Heart right ventricle (tissue), 16 donors: ENCODE measurements around the gene PVR. TPM values are rescaled to one million over a fixed set of nuclear protein-coding genes. Genes with fewer than 3 reads are reported as not detected.

Source experiments
- ATAC-seq, 8 donors: fragments of 200-7000 bp; cut with Tn5 transposase; one replicate each; pipeline ENCODE4 v1.9.1; 2020; ENCODE audit warnings: mild to moderate bottlenecking in 8 of 8, moderate library complexity in 8 of 8, moderate number of reproducible peaks in 1 of 8
- DNase-seq, 2 donors: peaks; one replicate each; pipeline ENCODE4 v3.0.0-alpha.2; 2020
- H3K27ac ChIP-seq, 10 donors: fragments of 200-600 bp; sonication (generic) in 2 of 10; one replicate each; pipeline versions ENCODE4 v1.5.0 to v1.8.0; 2020 to 2022; ENCODE audit warnings: mild to moderate bottlenecking in 3 of 10
- H3K27me3 ChIP-seq, 7 donors: fragments of 200-600 bp; one replicate each; pipeline ENCODE4 v1.8.0; 2021 to 2022; ENCODE audit warnings: mild to moderate bottlenecking in 2 of 7
- H3K36me3 ChIP-seq, 9 donors: fragments of 200-600 bp; sonication (generic) in 1 of 9; one replicate each; pipeline versions ENCODE4 v1.5.0 to v1.8.0; 2020 to 2022; ENCODE audit warnings: mild to moderate bottlenecking in 2 of 9
- H3K4me1 ChIP-seq, 9 donors: fragments of 200-600 bp; sonication (generic) in 1 of 9; one replicate each; pipeline versions ENCODE4 v1.5.0 to v1.8.0; 2020 to 2022; ENCODE audit warnings: mild to moderate bottlenecking in 4 of 9
- H3K4me3 ChIP-seq, 10 donors: fragments of 200-600 bp; sonication (generic) in 2 of 10; one replicate each; pipeline versions ENCODE4 v1.5.0 to v1.8.0; 2020 to 2022; ENCODE audit warnings: mild to moderate bottlenecking in 7 of 10, moderate library complexity in 2 of 10
- H3K9me3 ChIP-seq, 11 donors: fragments of 200-600 bp in 10 of 11; sonication (generic) in 2 of 11; one replicate each; pipeline versions ENCODE4 v1.5.0 to v1.8.0; 2013 to 2022; ENCODE audit warnings: mild to moderate bottlenecking in 2 of 11, control low read depth in 1 of 11, moderate library complexity in 1 of 11
- WGBS, 2 donors: extraction: QIAGEN DNeasy Blood & Tissue Kit; methylation state at CpG; one replicate each; pipeline ENCODE4 v1.1.7; 2013; ENCODE audit warnings: inconsistent platforms in 1 of 2; 5-methylcytosine and 5-hydroxymethylcytosine counted together
- intact Hi-C, 10 donors: fragments of 100-400 bp; cut with DNase I; formaldehyde crosslinking; loops; one replicate each; pipeline versions ENCODE4 v1.11.1 to v1.14.2; 2022
- polyA plus RNA-seq, 2 donors: library from polyadenylated mRNA; stranded (reverse); fragments of 200-250 nt; gene quantifications; one replicate each; pipeline ENCODE4 v1.2.3, GENCODE V29; 2013
- total RNA-seq, 10 donors: library from RNA; stranded (reverse); fragmentation: NEBNext Ultra II Directional in 3 of 10; extraction: Animal tissue kit (Norgen Biotek cat#: 25700) in 3 of 10; gene quantifications; one replicate each; pipeline versions ENCODE4 v1.2.1 to v1.2.4, GENCODE V29; 2021 to 2023
- TF ChIP-seq, protein P1 (sequence below), 9 donors: fragments of 200-600 bp; sonication (generic) in 2 of 9; IDR thresholded peaks; one replicate each; pipeline versions ENCODE4 v1.5.0 to v1.8.0; 2021 to 2022; ENCODE audit warnings: antibody characterized with exemption in 9 of 9, mild to moderate bottlenecking in 5 of 9, moderate library complexity in 1 of 9
- donor health status: Arrhythmogenic right ventricular cardiomyopathy.
- donor health status: ischemic (EF 13 %, LVEDD 7.1; RV severe dilation, severe dysfunction).
- donor health status: healthy with polysubstance abuse.
- donor health status: DM: no; HTN: yes; CAD: no.
- donor health status: DM: no; HTN: no; CAD: no.
- donor health status: ischemic (EF 25% LVEDD 6.9; RV normal size, moderate dysfunction).
- donor health status: ischemic (EF 25% LVEDD 5.7; RV mildly dilated, moderate dysfunction).
- donor health status: healthy.
- donor health status: DM: yes; HTN: yes; CAD: no.
- donor health status: Ischemic cardiomyopathy.
- donor health status: ischemic (EF 35%, LVEDD 5.7; RV mildly dilated, moderate dysfunction).
- donor health status: nonischemic (EF 11% LVEDD 7.7; RV severe dilation, severe dysfunction).
- donor health status: DM: yes; HTN: yes; CAD: no.
- donor health status: PGD.
- donor health status: ischemic (EF 29% LVEDD 5.4; RV normal size, mild dysfunction).
- donor health status: nonischemic (EF 23%, LVEDD 6.1; RV moderate dilation, normal function).

Gene PVR
- total and polyA plus RNA-seq, 12 donors = 38.3 to 108 (median 43.4) TPM

DNA sequence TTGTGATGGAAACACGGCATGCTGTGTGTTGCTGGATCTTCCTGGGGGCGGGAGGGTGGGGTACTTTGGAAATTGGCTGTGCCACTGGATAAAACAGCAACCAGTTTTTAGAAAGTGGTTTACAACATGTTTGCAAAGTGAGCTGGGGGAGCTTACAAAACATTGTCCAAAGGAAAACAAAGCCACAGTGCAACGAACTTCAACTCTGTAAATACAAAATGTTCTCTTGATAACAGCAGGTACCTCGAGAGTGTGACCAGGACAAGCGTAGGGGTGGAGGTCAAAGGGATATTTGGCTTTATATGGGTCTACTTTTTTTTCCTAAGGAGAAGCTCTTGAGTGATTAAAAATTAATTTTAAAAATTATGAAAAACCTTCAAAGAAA is 27.9 kb upstream of the PVR start:
- TF ChIP-seq, protein P1, sequence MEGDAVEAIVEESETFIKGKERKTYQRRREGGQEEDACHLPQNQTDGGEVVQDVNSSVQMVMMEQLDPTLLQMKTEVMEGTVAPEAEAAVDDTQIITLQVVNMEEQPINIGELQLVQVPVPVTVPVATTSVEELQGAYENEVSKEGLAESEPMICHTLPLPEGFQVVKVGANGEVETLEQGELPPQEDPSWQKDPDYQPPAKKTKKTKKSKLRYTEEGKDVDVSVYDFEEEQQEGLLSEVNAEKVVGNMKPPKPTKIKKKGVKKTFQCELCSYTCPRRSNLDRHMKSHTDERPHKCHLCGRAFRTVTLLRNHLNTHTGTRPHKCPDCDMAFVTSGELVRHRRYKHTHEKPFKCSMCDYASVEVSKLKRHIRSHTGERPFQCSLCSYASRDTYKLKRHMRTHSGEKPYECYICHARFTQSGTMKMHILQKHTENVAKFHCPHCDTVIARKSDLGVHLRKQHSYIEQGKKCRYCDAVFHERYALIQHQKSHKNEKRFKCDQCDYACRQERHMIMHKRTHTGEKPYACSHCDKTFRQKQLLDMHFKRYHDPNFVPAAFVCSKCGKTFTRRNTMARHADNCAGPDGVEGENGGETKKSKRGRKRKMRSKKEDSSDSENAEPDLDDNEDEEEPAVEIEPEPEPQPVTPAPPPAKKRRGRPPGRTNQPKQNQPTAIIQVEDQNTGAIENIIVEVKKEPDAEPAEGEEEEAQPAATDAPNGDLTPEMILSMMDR (IDR thresholded peaks at IDR 0.05) = no peak
- intact Hi-C loops = no loop called here
- DNase-seq = no peak
- Histone ChIP-seq H3K4me1 (peaks cover 0 to 15% (median 0%) of the 10 kb centered on the region in 9 donors), H3K27ac (no peak overlapping the region), H3K36me3 (no peaks in the 10 kb centered on the region), H3K4me3 (no peak overlapping the region), H3K27me3 (no peaks in the 10 kb centered on the region), H3K9me3 (no peaks in the 10 kb centered on the region)
- WGBS, 2 donors = 45 to 55% methylated on average over 5 of the region's 5 CpGs
- peak in 1 of 8 donors; percentile 84 for ATAC-seq

DNA sequence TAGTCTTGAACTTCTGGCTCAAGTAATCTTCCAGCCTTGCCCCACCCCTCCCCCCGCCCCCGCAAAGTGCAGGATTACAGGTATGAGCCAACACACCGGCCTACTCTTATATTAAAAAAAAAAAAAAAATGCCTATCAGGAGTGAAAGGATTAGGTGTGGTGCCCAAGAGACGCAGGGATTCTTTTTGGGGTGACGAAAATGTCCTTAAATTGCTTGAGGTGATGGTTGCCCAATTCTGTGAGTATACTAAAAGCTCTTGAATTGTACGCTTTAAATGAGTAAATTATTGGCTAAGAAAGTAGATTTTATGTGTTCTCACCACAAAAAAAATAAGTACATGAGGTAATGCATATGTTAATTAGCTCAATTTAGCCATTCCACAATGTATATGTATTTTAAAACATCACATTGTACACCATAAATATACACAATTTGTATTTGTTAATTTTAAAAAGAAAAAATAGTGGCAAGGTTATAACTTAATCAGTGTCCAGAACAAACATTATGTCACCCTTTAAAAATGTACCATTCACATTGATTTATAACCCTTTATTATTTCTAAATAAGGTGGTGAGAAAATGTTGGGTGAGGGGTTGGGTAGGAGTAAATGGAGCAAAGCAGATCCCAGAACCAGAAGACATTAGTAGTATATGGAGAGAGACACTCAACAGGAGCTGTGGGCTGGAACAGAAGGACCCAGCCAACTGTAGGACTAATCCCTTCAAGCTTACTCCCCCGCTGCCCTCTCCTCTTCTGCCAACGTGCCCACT is 26.4 kb upstream of the PVR start:
- no peaks in the 10 kb centered on the region for H3K27me3 ChIP-seq
- no peaks in the 10 kb centered on the region for H3K9me3 ChIP-seq
- no peak overlapping the region for H3K4me3 ChIP-seq
- peaks cover 0 to 15% (median 0%) of the 10 kb centered on the region in 9 donors for H3K4me1 ChIP-seq
- TF ChIP-seq, protein P1 (IDR thresholded peaks at IDR 0.05) = no peak
- intact Hi-C loops = no loop called here
- no peaks in the 10 kb centered on the region for H3K36me3 ChIP-seq
- DNase-seq (no peak), ATAC-seq (no peak)
- H3K27ac ChIP-seq = no peak overlapping the region
- WGBS, 2 donors = 88 to 89% methylated on average over 8 of the region's 8 CpGs

- H3K9me3 ChIP-seq = no peaks in the 10 kb centered on the region
- H3K27me3 ChIP-seq = no peaks in the 10 kb centered on the region
- DNase-seq = no peak
- no peak overlapping the region for H3K4me3 ChIP-seq
- H3K36me3 ChIP-seq = no peaks in the 10 kb centered on the region
- intact Hi-C loops = no loop called here
- WGBS, 2 donors = 77 to 78% methylated on average over 7 of the region's 7 CpGs
- no peak for ATAC-seq
- H3K4me1 ChIP-seq = peaks cover 0 to 27% (median 0%) of the 10 kb centered on the region in 9 donors
- H3K27ac ChIP-seq = no peak overlapping the region
- TF ChIP-seq, protein P1 (IDR thresholded peaks at IDR 0.05) = no peak
Measured at GRCh38 chr19:44618640-44619357, 24.9 kb upstream of the PVR start.

DNA sequence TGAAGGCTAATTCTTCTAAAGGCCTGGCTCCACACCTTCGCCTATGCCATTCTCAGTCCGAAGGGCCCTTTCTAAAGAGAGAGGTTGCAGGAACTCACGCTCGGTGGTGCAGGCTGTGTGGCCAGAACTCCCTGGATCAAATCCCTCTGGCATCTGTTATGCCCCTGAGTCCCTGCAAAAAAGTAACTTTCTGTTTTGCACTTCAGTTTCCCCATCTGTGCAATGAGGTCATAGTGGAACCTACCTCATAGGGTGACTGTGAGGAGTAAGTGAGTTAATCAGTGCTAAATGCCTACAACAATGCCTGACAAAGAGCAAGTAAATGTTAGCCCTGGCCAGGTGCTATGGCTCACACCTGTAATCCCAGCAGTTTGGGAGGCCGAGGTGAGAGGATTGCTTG is 23.0 kb upstream of the PVR start:
- H3K36me3 ChIP-seq = no peaks in the 10 kb centered on the region
- intact Hi-C loops = no loop called here
- no peak overlapping the region for H3K4me3 ChIP-seq
- DNase-seq (no peak), ATAC-seq (no peak)
- TF ChIP-seq, protein P1 (IDR thresholded peaks at IDR 0.05) = no peak
- H3K4me1 ChIP-seq = peaks cover 0 to 21% (median 0%) of the 10 kb centered on the region in 9 donors
- H3K27me3 ChIP-seq = no peaks in the 10 kb centered on the region
- WGBS, 2 donors = 92% methylated on average over 5 of the region's 5 CpGs
- no peaks in the 10 kb centered on the region for H3K9me3 ChIP-seq
- no peak overlapping the region for H3K27ac ChIP-seq
